SKM-1 (cell line): ENCODE results near the gene CD58.

Experiments used
- DNase-seq: peaks from one replicate; lab custom pipeline; 2025; ENCODE audit not compliant: unreplicated experiment; lab: John Stamatoyannopoulos, UW

CD58 gene

DNA sequence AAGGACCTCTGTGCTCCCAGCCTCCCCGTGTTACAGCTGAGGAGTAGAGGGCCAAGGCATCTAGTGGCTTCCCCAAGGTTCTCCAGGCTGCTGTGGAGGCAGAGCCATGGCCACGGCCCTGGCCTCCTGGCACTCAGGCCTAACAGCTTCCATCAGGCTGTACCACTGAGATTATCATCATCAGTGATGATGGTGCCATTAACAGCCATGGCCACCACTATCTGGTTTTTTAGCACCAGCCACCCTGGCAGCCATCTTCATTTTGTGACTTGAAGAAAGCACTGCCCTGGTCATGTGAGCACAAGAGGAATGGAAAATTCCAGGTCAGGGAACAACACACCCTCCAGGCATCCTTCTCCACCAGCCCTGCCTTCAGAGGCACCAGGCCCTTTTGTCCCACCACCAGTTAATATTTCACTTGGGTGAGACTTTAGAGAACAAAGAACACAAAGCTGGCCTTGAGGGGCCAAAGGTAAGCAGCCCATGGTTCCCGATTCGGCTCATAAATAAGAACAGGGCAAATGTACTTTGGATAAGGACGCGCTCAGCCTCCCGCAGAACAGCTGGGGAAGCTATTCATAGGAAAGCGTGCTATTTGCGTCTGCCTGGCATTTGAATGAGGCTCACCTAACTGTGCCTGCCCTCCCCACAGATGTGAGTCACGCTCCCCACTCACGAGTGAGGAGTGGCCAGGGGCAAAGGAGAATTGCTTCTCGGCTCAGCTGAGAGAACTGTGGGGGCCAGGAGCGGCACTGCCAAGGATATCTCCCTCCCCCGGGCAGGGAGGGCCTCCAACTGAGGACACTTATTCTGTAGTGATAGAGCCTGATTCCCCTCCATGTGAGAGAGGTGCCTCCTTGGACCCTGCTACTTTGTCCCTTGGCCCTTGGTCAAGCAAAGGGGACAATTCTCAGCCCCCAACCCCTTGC, 95.6 kb downstream of the CD58 start:
- no peak for DNase-seq

DNA sequence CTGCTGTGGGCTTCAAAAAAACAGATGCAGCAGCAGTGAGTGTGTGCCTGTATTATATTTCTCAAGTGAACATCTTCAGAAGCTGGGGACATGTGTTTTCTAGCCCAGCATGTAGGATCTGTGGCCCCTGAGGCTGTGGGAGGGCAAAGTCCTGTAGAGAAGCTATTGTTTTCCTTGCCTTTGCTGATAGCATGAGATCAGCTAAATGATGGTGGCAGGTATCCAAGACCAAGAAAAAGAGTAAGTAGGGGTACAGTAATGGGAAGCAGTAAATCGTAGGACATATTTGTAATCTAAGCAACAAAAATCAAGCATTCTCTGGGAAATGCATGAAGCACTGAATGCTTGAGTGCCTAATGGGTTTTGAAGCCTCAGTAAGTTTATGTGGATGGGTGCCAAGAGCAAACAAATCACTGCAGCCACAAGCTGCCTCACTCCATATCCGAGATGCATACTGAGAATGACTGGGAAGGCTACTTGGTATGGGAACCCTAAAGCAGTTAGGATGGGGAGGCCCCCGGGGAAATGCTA, 98.3 kb downstream of the CD58 start:
- no peak for DNase-seq

DNA sequence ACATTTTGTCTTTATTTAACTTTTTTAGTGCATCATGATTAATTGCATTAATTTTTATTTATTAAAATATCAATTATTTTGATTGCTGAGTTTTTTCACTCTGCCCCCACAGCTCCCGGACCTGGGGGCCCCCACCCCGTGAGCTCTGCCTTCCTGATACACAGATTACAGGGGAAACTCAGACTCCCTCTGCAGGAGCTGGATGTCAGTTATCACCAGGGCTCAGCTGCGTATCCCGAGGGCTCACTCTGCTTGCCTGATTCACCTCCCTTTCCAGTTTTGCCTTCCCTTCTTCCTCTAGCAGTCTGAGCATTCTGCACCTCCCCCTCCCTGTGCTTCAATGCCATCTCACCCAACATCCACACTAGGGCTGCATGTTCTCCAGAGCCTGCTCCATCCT, 99.6 kb downstream of the CD58 start:
- no peak for DNase-seq

DNA sequence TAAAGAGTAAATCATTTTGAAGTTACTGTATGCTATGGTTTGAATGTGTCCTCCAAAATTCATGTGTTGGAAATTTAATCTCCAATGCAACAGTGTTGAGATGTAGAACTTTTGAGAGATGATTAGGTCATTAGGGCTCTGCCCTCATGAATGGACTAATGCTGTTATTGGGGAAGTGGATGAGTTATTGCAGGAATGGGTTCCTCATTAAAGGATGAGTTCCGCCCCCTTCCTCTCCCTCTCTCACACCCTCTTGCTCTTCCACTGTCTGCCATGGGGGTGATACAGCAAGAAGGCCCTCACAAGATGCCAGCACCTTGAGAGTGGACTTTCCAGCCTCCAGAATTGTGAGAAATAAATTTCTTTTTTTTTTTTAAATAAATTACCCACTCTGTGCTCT, 100.2 kb downstream of the CD58 start:
- no peak for DNase-seq

DNA sequence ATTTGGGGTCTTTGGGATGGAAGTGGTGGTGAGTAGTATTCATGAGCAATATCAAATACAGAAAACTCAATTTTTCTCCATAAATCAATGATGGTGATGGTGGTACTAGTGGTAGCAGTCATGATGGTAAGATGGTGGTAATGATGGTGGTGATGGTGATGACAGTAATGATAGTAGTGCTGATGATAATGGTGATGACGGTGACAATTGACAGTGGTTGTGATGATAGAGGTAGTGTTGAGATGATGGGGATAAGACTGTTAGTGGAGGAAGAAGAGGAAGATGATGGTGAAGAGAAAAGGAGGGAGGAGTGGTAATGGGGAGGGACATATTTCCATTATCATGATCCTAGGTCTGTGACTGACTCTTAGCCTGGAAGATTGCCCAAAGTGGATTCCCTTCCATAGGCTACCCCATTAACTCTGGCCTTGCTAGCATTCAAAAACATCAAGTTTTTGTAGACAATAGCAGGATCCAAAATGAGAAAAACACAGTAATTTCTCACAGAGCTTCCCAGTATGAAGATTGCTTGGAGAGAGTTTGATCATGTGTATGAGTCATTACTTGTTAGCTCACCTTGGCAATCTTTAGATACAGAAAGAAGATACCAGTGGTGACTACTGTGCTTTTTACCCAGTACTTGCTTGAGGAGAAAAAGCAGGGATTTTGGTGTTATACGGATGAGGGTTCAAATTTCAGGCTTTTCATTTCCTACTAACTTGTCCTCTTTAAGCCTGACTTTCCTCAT, 103.8 kb downstream of the CD58 start:
- DNase-seq, result no peak

DNA sequence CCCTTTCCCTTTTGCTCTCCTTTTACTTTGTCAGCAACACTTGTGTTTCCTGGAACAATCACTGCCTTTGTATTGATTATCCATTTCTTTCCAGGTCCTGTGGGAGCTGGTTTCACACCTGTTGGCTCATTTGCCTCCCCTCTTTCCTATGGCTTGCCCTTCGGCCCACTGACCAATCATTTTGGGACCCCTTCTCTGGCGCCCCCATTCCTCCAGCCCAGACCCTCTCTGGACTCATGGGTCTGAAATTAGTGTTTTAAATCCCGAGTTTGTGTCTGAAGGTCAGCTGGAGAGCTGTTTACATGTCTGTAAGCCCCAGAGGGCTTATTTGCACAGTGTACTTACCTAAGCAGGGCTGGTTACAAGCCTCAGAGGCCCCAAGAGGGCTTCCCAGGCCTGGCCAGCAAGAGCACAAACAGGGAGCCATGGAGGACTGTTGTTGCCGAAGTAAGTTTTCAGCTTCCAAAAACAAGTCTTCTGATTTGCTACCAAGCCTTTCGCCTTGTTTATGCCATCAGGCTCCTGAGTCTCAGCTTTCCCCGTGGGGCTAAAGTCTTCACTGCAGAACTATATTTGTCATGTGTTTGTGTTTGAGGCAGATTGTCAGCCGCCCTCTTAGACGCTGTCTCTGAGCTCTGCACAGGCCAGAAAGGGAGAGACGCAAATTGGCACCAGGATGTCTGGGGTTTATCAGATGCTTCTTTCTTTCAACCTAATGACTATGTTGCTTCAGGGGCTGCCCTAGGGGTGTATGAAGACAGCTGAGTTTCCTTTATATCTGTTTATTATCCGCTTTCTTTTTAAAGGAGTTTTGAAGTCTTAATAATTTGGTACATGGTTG, 104.8 kb downstream of the CD58 start:
- no peak for DNase-seq

DNA sequence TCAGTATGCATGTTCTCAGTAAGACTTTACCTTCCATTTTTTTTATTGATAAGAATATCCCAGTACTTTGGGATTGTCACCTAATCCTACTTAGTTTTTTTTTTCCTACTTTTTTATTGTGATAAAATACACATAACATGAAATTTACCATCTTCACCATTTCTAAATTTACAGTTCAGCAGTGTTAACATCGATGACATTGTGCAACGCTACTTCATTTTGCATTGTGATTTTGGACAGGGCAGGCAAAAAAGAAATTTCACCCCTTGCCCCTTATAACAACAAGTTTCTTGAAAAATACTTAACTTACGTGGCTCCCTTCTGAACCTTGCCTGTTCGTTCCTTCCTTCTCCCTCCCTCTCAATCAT, 105.4 kb downstream of the CD58 start:
- DNase-seq, result no peak
